GM19239 (cell line): Measurements from ENCODE around the gene P4HA1.
"Not testable (repeated sequence)": the region's sequence is repeated elsewhere in the genome, so short reads cannot be mapped to it uniquely, and the experiment has no call there.

Source experiments
- DNase-seq: peaks from one replicate; pipeline ENCODE4 v3.0.0; 2011; ENCODE audit warnings: low spot score; ENCODE audit not compliant: insufficient read length
- FAIRE-seq: peaks from 2 replicates; lab custom pipeline; 2011; peaks lifted over from hg19 to GRCh38; lab: Jason Lieb, UNC

The P4HA1 gene

DNA sequence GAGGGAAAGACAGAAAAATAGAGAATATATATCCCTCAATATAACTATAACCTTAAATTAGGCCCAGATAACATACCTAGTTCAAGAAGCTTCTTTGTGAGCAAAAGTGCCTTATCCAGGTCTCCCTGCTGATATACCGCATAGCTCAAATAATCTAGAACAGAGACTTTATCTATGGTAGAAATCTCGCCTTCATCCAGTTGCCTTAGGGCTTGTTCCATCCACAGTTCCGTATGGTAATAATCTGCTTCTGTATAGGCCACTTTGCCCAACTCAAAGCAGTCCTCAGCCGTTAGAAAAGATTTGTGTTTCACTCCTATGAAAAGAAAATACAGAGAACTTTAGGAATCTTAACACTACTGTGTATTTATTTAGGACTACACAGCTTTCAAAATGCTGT lies 43.4 kb downstream of the P4HA1 start:
- DNase-seq: no peak
- no peak for FAIRE-seq

DNA sequence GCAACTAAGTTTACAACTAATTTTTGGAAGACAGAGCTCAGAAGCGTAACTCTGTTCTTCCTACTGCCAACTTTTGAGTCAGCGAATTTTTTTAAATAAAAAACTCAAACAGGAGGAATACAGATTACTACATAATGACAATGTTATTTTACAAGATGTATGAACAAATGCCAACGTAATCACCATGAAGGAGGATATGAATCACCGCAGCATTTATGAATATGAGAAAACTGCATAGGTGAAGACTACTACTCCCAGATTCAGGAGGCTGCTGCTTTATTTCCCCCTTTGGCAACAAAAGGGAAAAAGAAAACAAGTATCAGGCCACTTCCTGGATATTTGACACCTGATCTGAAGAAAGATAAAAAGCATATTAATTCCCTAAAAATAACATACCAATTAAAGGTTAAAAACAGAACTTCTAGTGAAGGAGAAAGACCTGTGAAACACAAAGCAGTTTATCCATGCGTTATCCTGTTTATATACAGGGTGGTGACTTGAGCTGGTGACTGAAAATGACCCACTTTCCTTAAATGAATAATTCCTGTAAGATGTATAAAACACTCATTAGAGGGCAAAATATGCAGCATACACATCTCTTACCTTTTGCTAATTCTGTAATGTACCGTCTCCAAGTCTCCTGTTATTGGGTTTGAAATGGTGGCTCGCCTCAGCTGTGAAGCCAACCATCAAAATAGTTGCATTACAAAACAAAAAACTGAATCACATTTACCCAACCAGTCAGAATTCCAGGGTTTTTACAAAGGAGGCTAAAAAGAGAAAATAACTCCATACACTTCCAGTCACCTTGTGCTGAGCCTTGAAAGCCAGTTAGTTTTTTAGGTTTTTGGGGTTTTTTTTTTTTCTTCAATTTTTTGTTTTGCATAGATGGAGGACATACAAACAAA lies 52.0 kb downstream of the P4HA1 start:
- FAIRE-seq: no peak
- no peak for DNase-seq

DNA sequence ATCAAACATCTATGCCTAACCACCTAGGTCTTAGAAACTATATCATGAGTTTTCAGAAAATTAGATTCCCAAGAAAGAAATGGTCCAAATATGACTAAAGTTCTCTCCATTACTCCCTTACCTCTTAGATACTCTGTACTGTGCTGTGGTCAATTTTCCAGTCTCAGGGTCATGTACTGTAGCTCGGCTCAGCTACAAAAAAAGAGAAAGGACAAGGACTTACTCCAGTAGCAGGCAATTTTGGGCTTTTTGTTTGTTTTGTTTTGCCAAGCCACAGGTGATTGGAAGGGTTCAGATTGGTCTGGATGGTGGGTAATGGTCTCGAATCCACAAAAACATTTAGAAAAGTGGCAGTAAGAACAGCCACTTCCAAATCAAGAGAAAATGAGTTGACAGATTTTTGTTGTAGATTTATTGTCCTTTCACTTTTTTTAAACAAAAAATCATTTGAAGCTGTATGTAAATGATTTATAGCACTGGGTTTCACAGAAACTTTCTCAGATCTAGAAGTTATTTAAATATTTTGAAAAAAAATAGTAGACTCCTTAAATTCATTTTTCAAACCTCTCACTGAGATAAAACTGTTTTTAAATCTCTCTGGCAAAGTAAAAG lies 52.8 kb downstream of the P4HA1 start:
- FAIRE-seq: no peak

DNA sequence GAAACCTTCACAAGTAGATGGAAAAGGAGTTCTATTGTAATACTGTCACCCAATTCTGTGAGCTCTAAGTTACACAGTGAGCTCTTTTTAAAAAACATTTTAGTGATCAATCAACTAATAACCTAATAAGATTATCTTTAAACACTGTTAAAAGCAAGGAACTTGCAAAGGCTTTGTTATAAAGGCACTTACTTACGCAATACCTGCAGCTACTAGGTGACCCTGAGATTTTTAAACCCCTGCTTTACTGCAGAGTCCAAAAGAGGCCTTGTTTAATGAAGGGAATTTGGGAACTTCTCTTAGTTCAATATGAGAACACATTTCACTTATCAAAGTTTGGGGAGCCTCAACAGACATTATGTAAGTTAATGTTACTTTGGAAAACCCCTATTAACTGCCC lies 53.3 kb downstream of the P4HA1 start:
- FAIRE-seq: no peak
- no peak for DNase-seq

More for the DNA sequence above, 52.8 kb downstream of the P4HA1 start:
- no peak for DNase-seq

DNA sequence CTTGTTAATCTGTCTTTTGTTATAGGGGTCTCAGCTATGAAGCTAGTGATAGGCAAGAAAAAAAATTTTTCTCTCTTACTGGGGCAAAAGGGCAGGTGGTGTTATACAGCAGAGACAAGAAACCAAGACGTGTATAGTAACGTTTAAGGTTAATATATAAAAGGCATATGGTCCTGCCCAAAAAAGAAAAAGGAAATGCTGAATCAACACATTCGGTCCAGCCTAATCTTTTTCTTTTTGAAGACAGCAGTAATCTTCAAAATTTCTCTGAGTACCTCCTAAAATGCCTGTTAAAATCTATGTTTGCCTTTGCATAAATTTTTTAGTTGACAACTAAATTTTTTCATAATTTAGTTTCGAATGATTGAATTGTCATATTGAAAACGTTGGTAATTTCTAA lies 54.5 kb downstream of the P4HA1 start:
- FAIRE-seq (no peak), DNase-seq (no peak)

DNA sequence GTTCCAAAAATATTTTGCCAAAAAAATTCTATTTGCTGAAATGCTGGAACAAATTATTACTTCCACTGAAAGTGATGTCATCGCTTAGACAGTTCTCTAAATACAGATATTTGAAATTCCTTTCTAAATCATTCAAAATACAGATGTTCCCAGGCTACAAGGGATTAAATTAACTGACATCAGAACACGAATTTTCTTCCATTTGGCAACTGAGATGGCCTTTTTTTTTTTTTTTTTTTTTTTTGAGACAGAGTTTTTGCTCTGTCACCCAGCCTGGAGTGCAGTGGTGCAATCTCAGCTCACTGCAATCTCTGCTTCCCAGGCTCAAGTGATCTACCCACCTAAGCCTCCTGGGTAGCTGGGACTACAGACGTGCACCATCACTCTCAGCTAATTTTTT lies 57.0 kb downstream of the P4HA1 start:
- FAIRE-seq (no peak), DNase-seq (no peak)

DNA sequence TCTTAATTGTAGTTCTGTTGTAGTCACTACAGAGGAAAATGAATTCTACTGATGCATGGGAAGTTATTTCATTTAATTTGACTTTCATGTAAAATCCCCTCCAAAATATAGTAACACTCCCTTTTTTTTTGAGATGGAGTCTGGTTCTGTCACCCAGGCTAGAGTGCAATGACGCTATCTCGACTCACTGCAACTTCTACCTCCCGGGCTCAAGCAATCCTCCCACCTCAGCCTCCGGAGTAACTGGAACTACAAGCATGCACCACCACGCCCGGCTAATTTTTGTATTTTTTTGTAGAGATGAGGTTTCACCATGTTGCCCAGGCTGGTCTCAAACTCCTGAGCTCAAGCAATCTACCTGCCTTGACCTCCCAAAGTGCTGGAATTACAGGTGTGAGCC lies 60.4 kb downstream of the P4HA1 start:
- DNase-seq, FAIRE-seq: not testable (repeated sequence)

DNA sequence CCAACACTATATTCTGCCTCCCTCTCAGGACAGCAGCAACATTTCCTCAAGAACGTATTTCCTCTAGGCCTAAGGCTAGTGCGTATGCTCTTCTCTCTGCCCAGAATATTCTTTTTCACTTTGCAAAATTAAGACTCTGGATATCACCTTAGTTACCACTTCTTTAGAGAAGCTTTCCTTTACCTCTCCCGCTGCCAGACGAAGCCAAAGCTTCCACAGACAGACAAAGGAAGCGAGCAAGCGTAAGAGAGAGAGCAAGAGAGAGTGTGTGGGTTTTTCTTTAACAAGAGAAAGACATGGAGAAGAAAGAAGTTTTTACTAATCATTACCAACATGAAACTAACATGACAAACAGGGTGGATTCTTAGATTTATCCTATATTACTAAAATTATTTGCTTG lies 64.1 kb downstream of the P4HA1 start:
- no peak for DNase-seq
- FAIRE-seq: no peak

DNA sequence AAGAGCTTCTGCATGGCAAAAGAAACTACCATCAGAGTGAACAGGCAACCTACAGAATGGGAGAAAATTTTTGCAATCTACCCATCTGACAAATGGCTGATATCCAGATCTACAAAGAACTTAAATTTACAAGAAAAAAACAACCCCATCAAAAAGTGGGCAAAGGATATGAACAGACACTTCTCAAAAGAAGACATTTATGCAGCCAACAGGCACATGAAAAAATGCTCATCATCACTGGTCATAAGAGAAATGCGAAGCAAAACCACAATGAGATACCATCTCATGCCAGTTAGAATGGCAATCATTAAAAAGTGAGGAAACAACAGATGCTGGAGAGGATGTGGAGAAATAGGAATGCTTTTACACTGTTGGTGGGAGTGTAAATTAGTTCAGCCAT lies 70.0 kb downstream of the P4HA1 start:
- FAIRE-seq, DNase-seq: not testable (repeated sequence)

DNA sequence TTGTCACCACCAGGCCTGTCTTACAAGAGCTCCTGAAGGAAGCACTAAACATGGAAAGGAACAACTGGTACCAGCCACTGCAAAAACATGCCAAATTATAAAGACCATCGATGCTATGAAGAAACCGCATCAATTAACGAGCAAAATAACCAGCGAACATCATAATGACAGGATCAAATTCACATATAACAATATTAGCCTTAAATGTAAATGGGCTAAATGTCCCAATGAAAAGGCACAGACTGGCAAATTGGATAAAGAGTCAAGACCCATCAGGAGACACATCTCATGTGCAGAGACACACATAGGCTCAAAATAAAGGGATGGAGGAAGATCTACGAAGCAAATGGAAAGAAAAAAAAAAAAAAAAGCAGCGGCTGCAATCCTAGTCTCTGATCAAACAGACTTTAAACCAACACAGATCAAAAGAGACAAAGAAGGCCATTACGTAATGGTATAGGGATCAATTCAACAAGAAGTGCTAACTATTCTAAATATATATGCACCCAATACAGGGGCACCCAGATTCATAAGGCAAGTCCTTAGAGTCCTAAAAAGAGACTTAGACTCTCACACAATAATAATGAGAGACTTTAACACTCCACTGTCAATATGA lies 73.1 kb downstream of the P4HA1 start:
- DNase-seq, FAIRE-seq: not testable (repeated sequence)

DNA sequence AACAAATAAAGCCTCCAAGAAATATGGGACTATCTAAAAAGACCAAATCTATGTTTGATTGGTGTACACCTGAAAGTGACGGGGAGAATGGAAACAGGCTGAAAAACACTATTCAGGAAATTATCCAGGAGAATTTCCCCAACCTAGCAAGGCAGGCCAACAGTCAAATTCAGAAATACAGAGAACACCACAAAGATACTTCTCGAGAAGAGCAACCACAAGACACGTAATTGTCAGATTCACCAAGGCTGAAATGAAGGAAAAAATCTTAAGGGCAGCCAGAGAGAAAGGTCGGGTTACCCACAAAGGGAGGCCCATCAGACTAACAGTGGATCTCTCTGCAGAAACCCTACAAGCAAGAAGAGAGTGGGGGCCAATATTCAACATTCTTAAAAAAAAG lies 73.7 kb downstream of the P4HA1 start:
- not testable (repeated sequence) for FAIRE-seq, DNase-seq

DNA sequence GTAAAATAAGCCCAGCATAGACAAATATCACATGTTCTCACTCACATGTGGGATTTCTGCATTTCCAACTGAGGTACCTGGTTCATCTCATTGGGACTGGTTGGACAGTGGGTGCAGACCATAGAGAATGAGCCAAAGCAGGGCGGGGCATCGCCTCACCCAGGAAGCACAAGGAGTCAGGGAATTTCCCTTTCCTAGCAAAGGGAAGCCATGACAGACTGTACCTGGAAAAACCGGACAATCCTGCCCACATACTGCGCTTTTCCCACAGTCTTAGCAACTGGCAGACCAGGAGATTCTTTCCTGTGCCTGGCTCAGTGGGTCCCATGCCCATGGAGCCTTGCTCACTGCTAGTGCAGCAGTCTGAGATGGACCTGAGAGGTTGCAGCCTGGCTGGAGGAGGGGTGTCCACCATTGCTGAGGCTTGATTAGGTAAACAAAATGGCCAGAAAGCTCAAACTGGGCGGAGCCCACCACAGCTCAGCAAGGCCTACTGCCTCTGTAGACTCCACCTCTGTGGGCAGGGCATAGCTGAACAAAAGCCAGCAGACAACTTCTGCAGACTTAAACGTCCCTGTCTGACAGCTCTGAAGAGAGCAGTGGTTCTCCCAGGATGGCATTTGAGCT lies 75.0 kb downstream of the P4HA1 start:
- not testable (repeated sequence) for DNase-seq, FAIRE-seq

DNA sequence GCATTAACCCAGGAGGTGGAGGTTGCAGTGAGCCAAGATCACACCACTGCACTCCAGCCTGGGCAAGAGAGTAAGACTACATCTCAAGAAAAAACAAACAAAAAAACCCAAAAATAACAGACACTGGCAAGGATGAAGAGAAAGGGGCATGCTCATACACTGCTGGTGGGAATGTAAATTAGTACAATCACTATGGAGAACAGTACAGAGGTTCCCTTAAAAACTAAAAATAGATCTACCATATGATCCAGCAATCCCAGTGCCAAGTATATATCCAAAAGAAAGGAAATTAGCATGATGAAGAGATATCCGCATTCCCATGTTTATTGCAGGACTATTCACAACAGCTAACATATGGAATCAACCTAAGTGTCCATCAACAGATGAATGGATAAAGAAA lies 75.6 kb downstream of the P4HA1 start:
- no peak for FAIRE-seq

DNA sequence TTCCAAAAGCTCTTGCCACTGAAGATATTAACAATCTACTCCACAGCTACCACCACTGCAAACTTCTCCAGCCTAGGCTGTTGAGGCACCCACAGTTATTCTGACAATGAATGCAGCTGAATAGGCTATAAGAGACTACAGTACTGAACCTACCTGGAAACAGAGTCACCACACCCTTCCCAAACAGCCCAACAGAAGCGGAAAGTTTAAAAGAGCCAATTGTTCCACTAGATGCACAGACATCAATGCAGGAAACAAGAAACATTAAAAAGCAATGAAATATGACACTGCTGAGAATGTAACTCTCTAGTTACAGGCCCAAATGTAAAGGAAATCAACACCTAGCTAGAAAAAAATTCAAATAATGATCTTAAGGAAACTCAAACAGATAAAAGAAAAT lies 77.6 kb downstream of the P4HA1 start:
- no peak for FAIRE-seq

More for the DNA sequence above, 75.6 kb downstream of the P4HA1 start:
- DNase-seq: no peak

DNA sequence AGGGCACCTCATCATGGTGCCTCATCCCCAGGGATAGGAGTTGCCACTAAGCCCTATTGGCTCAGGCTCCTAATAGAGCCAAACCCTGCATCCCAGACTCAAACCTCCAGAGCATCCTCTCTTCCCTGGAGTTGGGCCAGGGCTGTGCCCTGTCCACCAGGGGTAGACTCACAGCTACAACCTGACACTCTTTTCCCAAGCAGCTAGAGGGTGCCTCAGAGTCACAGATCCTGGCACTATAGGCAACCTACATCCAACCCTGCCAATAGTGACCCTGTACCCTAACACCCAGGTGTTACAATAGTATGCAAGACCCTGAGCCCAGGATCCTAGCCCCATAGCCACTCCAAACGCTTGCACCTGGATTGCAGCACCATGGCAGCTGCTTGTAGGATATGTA lies 78.0 kb downstream of the P4HA1 start:
- FAIRE-seq (no peak), DNase-seq (no peak)

More for the DNA sequence above, 77.6 kb downstream of the P4HA1 start:
- no peak for DNase-seq

DNA sequence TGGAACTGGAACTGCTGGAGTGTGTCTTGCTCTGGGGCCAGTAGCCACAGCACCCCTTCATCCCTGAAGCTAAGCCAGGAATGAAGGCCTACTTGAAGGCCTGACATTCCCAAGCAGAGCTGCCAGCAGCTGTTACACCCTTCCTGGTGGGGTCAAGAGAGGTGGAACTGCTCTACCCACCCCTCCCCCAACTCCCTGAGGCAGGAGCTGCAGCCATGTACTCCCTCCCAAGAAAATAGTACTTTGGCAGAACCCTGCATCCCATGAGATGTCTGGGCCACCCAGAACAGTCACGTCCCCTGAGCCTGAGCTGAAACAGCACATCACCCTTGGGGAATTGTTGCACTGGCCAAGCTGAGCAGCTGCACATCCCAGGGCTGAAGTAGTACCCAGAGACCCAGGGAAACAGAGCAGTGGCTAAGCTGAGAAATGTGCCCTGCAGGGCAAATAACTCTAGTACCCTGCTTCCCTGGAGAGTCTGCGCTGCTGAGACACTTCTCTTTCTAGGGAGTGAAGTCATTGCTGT lies 78.6 kb downstream of the P4HA1 start:
- FAIRE-seq (no peak), DNase-seq (no peak)

DNA sequence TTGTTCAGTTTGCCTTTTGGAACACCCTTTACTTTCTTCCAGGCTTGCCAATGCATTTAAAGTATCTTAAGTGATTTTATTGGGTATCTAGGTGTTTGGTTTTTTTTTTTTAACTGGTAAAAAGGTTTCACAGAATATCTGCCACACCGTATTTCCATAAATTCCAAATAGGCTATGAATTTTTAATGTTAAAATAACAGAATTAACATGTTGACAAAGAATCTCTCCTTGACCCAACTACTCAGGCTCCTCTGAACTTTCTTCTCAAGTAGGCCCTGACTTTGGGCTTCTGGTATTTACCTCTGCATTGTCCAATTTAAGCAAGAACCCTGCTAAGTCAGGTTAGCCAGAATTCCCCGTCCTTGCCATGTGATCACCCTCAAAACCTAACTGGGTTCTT lies 80.9 kb downstream of the P4HA1 start:
- FAIRE-seq: no peak
- no peak for DNase-seq

DNA sequence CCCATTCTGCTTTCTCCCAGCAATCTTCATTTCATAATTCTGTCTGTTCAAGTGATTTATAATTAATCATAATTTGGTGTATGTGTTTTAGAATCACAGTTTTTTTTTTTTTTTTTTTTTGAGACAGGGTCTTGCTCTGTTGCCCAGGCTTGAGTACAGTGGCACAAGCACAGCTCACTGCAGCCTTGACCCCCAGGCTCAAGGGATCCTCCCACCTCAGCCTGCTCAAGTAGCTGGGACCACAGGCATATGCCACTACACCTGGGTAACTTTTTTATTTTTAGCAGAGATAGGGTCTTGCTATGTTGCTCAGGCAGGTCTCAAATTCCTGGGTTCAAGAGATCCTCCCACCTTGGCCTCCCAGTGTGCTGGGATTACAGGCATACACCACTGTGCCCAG lies 92.8 kb downstream of the P4HA1 start:
- DNase-seq (no peak), FAIRE-seq (no peak)

DNA sequence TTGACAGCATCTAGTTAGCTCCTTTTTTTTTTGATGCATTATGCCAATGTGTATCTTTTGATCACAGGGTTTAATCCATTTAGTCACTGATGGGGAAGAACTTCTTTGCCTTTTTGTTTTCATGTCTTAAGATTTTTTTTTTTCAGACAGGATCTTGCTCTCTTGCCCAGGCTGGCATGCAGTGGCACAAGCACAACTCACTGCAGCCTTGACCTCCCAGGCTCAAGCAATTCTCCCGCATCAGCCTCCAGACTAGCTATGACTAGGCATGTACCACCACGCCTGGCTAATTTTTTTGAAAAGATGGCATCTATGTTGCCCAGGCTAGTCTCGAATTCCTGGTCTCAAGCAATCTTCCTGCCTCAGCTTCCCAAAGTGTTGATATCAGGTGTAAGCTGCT lies 95.7 kb downstream of the P4HA1 start:
- FAIRE-seq: no peak
- DNase-seq: no peak

DNA sequence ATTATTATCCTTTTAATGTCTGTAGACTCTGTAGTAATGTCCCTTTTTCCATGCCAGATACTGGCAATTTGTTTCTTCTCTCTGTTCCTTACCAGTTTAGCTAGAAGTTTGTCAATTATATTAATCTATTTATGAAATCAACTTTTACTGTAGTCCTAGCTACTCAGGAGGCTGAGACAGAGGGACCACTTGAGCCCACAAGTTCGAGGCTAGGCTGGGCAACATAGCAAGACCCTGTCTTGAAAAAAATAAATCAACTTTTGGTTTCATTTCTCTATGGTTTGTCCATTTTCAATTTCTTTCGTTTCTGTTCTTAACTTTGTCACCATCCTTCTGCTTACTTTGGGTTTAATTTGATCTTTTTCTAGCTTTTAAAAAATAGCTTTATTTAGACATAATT lies 99.6 kb downstream of the P4HA1 start:
- DNase-seq (no peak), FAIRE-seq (no peak)
